DMS114 treated with DMSO at 0.1 percent for 48 hours (cell line): ENCODE results near the gene UROS.

Source experiments
- DNase-seq: peaks from one replicate; lab custom pipeline; 2025; ENCODE audit not compliant: unreplicated experiment; lab: John Stamatoyannopoulos, UW

The UROS gene

DNA sequence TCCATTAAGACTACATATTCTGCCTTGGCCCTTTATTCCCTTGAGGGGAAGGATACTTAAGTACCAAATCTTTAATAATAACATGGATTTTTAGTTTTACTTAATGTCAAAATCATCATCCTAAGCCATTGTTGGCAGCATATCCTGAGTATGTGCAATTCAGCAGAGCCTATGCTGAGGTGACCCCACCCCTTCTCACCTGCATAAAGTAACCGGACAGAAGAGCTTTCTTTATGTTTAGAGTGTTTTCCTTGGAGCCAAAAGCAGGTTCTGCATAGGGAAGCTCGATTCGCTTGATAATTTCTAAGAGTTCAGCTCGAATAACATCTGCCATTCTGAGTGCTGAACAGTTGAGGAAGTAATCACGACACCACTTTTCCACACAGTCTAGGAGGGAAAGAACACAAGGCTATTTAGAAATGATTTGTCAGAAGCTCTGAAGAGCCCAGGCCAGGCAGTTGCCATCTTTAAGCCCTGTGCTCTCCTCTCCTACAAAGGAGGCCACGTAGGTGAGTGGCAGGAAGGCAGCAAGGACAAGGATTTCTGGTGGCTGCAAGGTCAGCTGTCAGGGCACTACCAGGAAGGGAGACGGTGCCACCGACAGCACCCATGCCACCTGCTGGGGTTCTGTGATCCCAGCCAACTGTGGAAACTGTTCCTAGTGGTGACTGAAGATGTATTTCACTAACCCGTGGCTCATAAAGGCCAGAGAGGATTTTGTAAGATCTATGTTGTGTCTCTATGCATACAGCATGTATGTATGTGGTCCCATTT lies 15.9 kb upstream of the UROS start:
- DNase-seq, result no peak

DNA sequence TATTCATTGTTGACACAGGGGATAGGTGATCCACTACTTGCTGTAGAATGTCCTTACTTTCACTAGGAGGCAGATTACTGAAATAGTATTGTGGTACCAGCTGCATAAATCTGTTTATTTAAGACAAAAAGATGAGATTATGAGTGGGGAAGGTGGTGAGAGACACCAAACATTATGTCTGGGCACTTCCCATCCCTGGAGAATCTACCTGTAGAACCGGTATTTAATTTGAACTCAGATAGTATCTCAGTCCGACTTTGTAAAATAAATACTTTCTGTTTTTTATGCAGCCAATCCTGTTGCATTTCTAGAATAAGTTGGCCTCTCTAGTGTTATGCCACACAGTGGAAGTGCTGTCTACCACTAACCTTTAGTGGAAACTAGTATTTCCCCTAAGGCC lies 13.7 kb upstream of the UROS start:
- no peak for DNase-seq

- DNase-seq, result no peak
Observed at GRCh38 chr10:125828311-125828710, 5.3 kb upstream of the UROS start.

- DNase-seq, result no peak
Observed at GRCh38 chr10:125827133-125827532, 4.1 kb upstream of the UROS start.

- DNase-seq, result no peak
Observed at GRCh38 chr10:125824736-125825135, 1.7 kb upstream of the UROS start.

DNA sequence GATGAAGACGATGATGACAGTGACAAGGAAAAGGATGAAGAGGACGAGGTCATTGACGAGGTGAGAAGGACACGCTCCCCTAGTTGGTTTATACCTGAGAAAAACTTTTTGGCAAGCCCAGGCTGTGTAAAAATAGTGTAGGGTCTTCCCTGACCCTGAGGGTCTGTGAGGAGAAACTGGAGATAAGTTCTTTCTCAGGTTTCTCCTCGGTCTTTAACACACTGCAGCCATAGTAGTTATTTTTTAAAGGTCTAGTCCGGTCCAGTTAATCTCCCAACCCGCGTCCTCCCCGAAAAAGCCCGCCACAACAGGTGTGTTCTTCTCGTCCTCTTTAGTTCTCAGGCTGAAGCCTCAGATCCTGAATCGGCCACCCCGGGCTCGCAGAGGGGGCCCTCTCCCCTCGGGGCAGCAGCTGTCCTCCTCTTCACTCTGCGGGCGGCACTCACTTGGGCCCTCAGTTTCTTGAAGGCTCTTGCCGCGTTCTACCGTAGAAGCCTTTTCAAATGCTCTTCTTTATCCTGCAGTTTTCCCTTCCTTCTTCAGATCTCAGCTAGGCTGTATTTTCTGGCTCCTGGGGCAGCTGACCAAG lies 699 bp upstream of the UROS start:
- DNase-seq, result no peak

GRCh38 chr10:125820701-125821100 lies 2.4 kb downstream of the UROS start:
- no peak for DNase-seq

DNA sequence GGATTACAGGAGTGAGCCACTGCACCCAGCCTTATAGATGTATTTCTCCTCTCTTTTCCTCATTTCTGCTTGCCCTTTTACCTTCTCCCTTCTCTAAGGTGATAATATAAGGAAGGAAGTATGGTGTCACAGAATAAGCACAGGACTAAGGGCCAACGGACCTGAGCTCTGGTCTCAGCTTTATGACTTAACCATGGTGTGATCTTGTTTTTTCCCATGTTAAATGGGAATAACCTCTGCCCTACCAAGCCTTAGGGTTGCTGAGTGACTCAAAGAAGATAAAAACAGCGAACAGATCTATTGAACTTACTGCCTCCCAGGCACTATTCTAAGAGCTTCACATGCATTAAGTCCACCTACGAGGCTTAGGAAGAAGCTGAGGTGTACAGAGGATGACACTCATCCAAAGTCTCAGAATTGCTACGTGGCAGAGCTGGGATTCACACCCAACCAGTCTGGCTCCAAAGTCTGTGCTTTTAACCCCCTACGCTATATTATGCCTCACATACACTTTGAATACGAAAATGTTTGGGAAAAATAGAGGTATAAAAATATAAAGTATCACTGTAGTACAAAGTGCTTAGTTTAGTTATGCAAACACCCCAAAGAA lies 5.6 kb downstream of the UROS start:
- DNase-seq, result no peak

DNA sequence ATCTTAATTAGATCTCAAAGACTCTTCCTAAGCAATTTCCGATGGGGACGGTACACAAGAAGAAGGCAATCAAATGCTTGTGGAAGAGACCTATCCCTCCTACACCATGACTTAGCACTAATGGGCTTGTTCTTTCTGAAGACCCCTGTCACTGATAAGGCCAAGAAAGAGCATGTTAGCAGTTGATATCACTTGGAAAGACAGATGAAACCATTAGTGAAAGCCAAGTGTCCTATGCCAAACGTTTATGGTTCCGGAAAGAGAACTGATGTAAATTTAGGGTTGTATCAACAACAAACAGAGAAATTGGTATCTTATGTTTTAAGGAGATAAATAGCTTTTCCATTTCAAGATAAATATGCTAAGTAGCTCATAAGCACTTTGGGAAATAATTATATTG lies 6.5 kb downstream of the UROS start:
- DNase-seq, result no peak

DNA sequence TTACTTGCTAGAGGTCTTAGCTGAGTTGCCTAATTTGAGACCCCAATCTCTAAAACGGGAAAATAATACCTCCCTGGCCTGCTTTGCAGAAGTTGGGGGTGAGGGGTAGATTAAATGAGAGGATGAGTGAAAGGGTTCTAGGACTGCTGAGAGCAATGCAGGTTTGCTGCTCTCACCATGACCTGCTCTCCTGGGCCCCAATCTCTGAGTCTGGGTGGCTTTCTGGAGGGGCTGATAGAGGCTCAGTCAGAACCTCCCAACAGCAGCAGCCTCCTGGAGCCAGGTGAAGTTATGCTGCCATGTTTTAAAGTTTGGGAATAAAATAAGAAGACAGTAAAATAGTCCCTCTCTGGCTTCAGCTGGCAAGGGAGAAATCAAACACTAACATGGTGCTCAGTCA lies 7.3 kb downstream of the UROS start:
- DNase-seq, result no peak

GRCh38 chr10:125812128-125812750 lies 10.8 kb downstream of the UROS start:
- no peak for DNase-seq

DNA sequence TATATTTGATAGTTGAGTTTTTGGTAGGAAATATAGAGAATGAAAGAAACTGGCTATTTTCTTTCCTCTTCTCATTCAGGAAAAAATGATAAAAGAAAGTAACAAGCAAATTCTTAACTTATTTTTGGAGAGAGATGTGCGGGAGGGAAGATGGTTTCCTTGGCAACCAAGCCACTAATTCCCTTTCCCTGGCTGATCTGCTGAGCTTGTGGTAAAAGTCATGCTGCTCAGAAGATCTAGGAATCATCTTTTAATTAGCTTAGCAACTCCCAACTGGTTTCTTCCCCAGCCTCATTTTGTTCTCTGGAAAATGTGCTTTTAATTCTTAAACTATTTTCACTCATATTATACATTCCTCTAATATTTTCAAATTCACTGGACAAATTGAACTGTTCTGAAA lies 11.8 kb downstream of the UROS start:
- DNase-seq, result no peak

DNA sequence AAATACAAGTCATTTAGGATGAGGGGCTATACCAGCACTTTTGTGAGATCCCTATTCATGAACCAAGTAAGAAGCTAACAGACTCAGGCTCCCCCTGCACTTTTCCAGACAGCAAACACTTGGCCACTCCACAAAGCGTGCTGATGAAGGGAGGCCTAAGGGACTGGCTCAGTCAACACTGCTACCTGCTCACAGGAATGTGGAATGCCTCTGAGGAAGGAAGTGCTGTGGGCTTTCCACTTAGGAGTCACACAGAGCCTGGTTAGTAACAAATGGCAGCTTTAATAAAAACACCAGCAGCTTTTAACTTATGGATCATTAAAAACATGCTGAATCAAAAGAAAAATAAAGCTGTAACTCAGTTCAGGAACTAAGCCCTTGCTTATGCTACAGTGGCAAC lies 15.0 kb downstream of the UROS start:
- DNase-seq, result no peak

DNA sequence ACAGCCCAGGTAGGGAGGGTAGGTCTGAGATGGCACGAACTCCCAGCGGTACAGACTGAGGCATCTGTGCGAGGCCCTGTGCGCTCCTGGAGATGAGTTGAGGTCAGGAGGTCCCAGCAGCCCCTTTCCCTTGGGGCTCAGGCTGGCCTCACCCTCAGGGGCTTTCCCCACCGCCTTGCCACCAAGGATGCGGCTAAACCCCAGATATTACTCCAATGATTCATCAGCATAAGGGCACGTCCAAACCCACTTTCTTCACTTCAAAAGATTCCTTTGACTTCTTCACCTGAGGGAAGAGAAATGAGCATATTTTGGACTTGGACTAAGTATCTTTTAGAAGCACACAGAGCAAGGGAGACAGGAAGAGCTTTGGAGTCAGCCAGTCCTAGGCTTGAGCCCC lies 20.3 kb downstream of the UROS start:
- DNase-seq, result no peak

DNA sequence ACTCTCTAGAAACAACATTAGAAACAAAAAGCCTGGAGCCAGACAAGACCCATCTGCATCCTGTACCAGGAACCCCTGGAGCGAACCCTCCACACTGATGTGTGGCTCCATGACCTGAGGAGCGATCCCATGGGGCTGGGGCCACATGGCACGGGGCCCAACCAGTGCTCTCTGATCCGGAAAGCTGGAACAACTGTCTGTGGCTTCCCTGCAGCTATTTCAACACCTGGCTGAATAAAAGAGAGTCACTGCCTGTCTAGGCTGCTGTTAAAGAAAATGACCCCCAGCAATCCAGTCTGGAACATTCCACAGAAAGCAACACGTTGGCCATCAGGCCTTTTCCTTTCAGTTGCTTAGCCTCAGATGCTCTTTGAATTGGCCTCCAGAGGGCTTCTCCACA lies 20.9 kb downstream of the UROS start:
- no peak for DNase-seq

- no peak for DNase-seq
Observed at GRCh38 chr10:125801574-125801973, 21.5 kb downstream of the UROS start.

- DNase-seq, result no peak
Observed at GRCh38 chr10:125799451-125800182, 23.4 kb downstream of the UROS start.

GRCh38 chr10:125797994-125798662 lies 24.9 kb downstream of the UROS start:
- DNase-seq, result no peak

DNA sequence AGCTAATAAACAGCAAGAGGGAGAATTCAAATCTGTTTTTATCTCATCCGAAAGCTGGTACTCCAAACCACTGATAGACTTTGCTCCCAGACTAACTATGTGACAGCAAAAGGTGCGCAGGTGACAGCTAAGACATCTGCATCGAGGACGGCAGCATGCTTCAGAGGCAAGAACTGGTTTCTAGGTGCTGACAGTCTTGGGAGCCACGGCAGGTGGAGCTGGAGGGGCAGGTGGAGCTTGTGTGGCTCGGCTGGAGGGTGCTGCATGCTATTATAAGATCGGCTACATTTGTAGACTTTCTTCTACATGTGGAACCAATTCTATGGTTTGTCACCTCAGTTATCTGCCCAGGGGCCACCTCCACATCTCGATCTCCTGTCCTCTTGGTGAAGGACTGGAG lies 25.6 kb downstream of the UROS start:
- no peak for DNase-seq

DNA sequence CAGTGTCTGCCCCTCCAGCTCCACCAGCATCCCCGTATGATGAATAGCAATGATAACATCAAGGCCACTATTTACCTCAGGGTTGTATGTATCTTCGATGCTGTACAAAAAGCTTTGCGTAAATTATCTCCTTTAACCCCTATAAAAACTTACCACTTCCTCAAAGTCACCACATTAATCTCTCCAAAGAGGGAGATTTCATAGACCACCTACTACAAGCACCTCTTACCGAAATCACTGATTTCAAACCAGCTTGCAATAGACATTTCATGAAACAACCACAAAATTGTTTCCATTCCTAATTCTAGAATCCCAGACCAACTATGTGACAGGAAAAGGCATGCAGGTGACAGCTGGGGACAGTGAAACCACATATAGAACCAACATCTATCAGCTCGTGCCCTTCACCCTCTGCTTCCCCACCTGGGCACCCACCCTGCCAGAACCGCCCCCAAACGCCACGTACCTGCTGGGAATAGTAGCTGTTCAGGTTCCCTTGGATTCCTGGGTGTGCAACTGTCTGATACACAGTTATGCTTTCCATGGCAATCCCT lies 27.3 kb downstream of the UROS start:
- DNase-seq, result no peak

- no peak for DNase-seq
Observed at GRCh38 chr10:125795128-125795527, 27.9 kb downstream of the UROS start.
